ENCODE measurements around the gene DPPA2. TPM values are rescaled to one million over a fixed set of nuclear protein-coding genes. Genes with fewer than 3 reads are reported as not detected.
"Not testable (repeated sequence)": the region's sequence is repeated elsewhere in the genome, so short reads cannot be mapped to it uniquely, and the experiment has no call there.

The DPPA2 gene
- total RNA-seq (not detected), polyA plus RNA-seq (not detected)
- long read RNA-seq, donor 1, result 0 reads
- long read RNA-seq, donor 2, result 0 reads
- long read RNA-seq, donor 3, result 0 reads

GRCh38 chr3:109316162-109316730, at the start of gene DPPA2:
TSS of gene DPPA2 (minus strand) at chr3:109316517. CDS start at chr3:109314542, 1,975 bp downstream.
- Histone ChIP-seq H3K27ac (no peak within 1 kb of the TSS), H3K27me3 (no peaks in the 10 kb centered on the region), H3K36me3 (no peaks in the 10 kb centered on the region), H3K4me1 (no peaks in the 10 kb centered on the region), H3K4me3 (no peak within 1 kb of the TSS), H3K9me3 (no peaks in the 10 kb centered on the region)
- intact Hi-C loops (cut with DNase I), result no loop called here
- TF ChIP-seq CTCF (IDR thresholded peaks at IDR 0.05), result no peak
- no peak for TF ChIP-seq POLR2A (IDR thresholded peaks at IDR 0.05)
- ATAC-seq (no peak), DNase-seq (no peak)
- WGBS, 4 donors, result 78 to 92% (median 81%) methylated on average over 16 to 21 of the region's 21 CpGs

- H3K4me1 ChIP-seq, result no peaks in the 10 kb centered on the region
- no peaks in the 10 kb centered on the region for H3K27me3 ChIP-seq
- no peak overlapping the region for H3K4me3 ChIP-seq
- ATAC-seq (no peak), DNase-seq (no peak)
- 66 to 81% (median 76%) methylated on average over 4 to 6 of the region's 6 CpGs for WGBS, 4 donors
- H3K27ac ChIP-seq, result no peak overlapping the region
- no peak for TF ChIP-seq POLR2A (IDR thresholded peaks at IDR 0.05)
- TF ChIP-seq CTCF (IDR thresholded peaks at IDR 0.05), result no peak
- intact Hi-C loops (cut with DNase I), result no loop called here
- no peaks in the 10 kb centered on the region for H3K9me3 ChIP-seq
- H3K36me3 ChIP-seq, result no peaks in the 10 kb centered on the region
Observed at GRCh38 chr3:109364088-109364487, 47.8 kb upstream of the DPPA2 start.

GRCh38 chr3:109363634-109364033, 47.3 kb upstream of the DPPA2 start:
- H3K36me3 ChIP-seq, result no peaks in the 10 kb centered on the region
- no peaks in the 10 kb centered on the region for H3K9me3 ChIP-seq
- TF ChIP-seq CTCF (IDR thresholded peaks at IDR 0.05) (no peak), POLR2A (IDR thresholded peaks at IDR 0.05) (no peak)
- no peak overlapping the region for H3K27ac ChIP-seq
- H3K27me3 ChIP-seq, result no peaks in the 10 kb centered on the region
- H3K4me3 ChIP-seq, result no peak overlapping the region
- intact Hi-C loops (cut with DNase I), result no loop called here
- DNase-seq, result no peak
- no peaks in the 10 kb centered on the region for H3K4me1 ChIP-seq
- ATAC-seq, result no peak

GRCh38 chr3:109362823-109363222, 46.5 kb upstream of the DPPA2 start:
- no peaks in the 10 kb centered on the region for H3K9me3 ChIP-seq
- no peaks in the 10 kb centered on the region for H3K27me3 ChIP-seq
- H3K4me1 ChIP-seq, result no peaks in the 10 kb centered on the region
- TF ChIP-seq CTCF (IDR thresholded peaks at IDR 0.05), result no peak
- TF ChIP-seq POLR2A (IDR thresholded peaks at IDR 0.05), result no peak
- no peaks in the 10 kb centered on the region for H3K36me3 ChIP-seq
- intact Hi-C loops (cut with DNase I), result no loop called here
- WGBS, 4 donors, result 86 to 93% (median 88%) methylated on average over 4 of the region's 4 CpGs
- H3K4me3 ChIP-seq, result no peak overlapping the region
- ATAC-seq, result no peak
- no peak for DNase-seq
- H3K27ac ChIP-seq, result no peak overlapping the region

- 73 to 87% (median 82%) methylated on average over 2 of the region's 2 CpGs for WGBS, 4 donors
- H3K27me3 ChIP-seq; intact Hi-C loops (cut with DNase I); H3K27ac ChIP-seq; H3K4me1 ChIP-seq; H3K9me3 ChIP-seq; ATAC-seq; H3K4me3 ChIP-seq; H3K36me3 ChIP-seq; DNase-seq: not testable (repeated sequence)
Observed at GRCh38 chr3:109358809-109359208, 42.5 kb upstream of the DPPA2 start.
